GM18861 (cell line): ENCODE data around the gene GFI1B.
A peak's percentile ranks its signal among the peaks of the same experiment; 100 is the strongest.
"Not testable (repeated sequence)": the region's sequence is repeated elsewhere in the genome, so short reads cannot be mapped to it uniquely, and the experiment has no call there.

Experiments
- ATAC-seq: cut with Tn5 transposase; IDR thresholded peaks from one replicate; pipeline ENCODE4 v1.9.1; 2021; ENCODE audit not compliant: unreplicated experiment

The GFI1B gene

DNA sequence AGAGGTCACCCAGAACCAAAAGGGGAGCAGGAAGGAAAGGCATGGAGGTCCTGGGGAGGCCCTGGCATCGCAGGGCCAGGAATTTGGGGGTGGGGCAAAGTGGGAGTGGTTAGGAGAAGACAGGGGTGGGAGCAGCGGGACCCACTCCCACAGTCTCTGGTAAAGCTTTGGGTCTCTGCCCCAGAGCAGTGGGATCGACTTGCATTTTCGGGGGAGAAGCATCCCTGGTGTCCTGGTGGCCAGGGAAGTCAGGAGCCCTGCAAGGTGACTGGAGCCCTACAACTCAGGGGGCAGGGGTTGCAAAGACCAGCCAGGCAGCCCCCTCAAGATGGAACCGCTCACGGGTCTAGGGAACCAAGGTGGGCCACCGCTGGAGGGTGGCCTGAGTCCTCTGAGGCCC lies 29.9 kb downstream of the GFI1B start:
- ATAC-seq, result no peak

GRCh38 chr9:133008824-133009223 lies 30.3 kb downstream of the GFI1B start:
- no peak for ATAC-seq

- no peak for ATAC-seq
Observed at GRCh38 chr9:133009906-133010582, 31.6 kb downstream of the GFI1B start.

GRCh38 chr9:133014696-133015095 lies 36.2 kb downstream of the GFI1B start:
- no peak for ATAC-seq

- ATAC-seq, result no peak
Observed at GRCh38 chr9:133023117-133023890, 44.8 kb downstream of the GFI1B start.

DNA sequence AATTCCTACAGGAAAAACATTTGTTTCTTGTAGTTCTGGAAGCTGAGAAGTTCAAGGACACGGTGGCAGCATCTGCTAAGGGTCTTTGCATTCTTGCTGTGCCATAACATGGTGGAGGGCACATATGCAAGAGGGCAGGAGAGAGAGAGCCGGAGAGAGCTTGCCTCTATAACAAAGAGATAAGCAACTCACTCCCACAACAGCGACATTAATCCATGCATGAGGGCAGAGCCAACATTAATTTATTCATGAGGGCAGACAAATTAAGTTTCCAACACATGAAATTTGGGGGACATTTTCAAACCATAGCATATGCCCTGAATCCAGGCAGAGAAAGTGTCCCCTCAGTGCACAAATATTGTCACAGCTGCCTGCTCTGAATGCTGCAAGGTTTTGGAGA lies 47.9 kb downstream of the GFI1B start:
- no peak for ATAC-seq

DNA sequence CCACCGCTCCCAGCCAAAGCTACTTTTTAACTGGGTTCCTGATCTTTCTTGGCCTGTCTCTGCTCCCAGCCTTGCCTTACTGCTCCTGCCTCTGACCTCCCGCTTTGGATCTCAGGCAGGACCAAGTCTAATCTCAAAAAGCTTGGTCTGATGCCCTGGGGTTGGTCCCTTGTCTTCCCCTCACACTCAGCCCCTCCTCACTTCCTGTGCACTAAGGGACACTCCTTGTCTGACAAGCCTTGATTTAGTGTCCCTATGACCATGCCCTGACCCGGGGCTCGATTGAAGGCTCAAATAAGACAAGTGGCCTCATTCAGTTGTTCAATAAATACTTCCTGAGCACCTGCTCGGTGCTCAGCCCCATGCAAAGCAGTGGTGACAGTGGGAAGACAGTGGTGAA lies 48.6 kb downstream of the GFI1B start:
- ATAC-seq, result no peak

GRCh38 chr9:133028221-133028620 lies 49.7 kb downstream of the GFI1B start:
- no peak for ATAC-seq

- ATAC-seq, result no peak
Observed at GRCh38 chr9:133029994-133030316, 51.5 kb downstream of the GFI1B start.

- ATAC-seq, result peak; percentile 88
Observed at GRCh38 chr9:133030317-133031129, 52.0 kb downstream of the GFI1B start, which contains the start of gene GTF3C5. GTF3C5 (plus strand) TSS chr9:133030997; CDS start chr9:133031012, 15 bp downstream.

DNA sequence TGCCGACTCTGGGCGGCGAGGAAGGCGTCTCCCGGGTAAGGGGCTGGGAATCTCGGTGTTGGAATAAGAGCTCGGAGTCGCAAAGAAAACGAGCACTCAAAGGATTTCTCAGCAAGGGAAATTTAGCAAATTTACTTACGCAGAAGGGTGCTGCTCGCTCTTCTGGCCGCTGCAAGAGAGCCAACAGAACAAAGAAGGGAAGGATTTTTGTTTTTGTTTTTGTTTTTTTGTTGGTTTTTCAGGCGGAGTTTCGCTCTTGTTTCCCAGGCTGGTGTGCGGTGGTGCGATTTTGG lies 52.6 kb downstream of the GFI1B start:
- no peak for ATAC-seq

- no peak for ATAC-seq
Observed at GRCh38 chr9:133031496-133031911, 53.0 kb downstream of the GFI1B start.

DNA sequence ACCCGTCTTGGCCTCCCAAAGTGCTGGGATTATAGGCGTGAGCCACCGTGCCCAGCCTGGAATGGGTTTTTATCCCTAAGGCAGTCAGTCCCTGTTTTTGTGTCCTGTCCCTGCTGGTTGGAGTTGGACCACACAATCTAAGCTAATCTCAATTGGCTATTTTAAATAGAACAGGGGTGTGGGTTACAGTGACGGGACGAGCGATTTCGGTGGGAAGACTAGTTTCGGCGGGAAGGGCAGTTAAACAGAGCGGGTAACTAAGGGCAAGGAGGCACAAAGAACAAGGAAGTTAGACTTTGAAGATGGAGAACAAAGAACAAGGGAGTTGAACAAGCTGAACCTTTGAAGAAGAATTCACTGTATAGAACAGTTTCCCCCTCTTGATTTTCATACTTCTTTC lies 53.7 kb downstream of the GFI1B start:
- ATAC-seq, result no peak

GRCh38 chr9:133035669-133036068 lies 57.2 kb downstream of the GFI1B start:
- no peak for ATAC-seq

- no peak for ATAC-seq
Observed at GRCh38 chr9:133037775-133038515, 59.5 kb downstream of the GFI1B start.

DNA sequence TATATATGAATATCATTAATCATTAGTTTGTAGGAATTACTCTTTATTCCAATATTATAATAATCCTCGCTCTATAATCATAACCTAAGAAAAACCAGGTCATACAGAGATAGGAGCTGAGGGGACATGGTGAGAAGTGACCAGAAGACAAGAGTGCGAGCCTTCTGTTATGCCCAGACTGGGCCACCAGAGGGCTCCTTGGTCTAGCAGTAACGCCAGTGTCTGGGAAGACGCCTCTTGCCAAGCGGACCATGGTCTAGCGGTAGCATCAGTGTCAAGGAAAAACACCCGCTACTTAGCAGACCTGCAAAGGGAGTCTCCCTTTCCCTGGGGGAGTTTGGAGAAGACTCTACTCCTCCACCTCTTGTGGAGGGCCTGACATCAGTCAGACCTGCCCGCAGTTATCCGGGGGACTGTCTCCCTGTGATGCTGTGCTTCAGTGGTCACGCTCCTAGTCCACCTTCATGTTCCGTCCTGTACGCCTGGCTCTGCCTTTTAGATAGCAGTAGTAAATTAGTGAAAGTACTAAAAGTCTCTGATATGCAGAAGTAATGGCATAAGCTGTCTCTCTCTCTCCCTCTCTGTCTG lies 62.5 kb downstream of the GFI1B start:
- not testable (repeated sequence) for ATAC-seq
